RPMI8226 (cell line): ENCODE results near the gene CCDC32.

Experiments
- DNase-seq: peaks from one replicate; pipeline ENCODE4 v3.0.0-alpha.2; 2015

The CCDC32 gene

DNA sequence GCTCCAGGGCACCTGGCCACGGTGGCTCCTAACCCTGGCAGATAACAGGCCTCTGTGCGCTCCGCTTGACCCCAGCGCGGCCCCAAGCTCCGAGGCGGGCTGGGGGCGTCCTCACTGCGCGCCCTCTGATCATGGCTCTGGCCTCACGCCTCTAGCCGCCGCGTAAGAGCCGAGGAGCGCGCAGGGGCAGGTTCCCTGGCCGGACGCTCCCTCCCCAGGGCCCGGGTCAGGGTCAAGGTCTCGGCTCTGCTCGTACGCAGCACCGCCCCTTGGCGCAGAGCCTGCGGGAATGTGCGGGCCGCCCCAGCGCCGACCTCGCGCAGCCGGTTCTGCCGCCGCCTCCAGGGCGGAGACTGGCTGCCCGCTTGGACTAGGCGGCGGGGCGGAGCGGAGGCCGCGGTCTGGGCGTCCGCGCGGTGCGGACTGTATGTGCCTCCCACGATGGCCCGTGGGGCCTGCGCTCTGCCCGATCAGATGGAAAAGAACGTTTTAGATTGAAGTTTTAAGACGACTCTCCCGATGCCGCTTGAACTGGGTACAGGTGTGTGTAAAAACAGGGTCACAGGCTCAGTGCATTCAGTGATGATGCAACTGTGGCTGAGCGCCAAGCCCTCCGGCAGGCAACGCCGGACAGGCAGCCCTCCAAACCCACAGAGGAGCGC lies 53.2 kb downstream of the CCDC32 start:
- DNase-seq, result peak; percentile 64

DNA sequence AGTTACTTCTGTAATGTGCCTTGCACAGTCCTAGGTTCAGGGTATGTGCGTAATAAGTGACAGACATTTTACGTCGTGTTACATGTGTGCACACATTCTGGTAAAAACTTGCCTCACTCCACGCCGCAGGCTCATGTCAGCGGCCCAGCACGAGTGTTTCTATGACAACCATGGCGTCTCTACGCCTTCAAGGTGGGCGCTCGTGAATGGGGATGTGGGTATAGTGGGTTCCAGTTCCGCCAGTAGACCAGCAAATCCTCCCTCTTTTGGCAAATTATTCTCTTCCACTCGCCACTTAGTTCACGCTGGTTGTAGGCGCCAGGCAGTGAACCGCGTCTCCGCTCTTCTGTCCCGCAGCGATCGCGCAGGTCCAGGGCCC lies 53.8 kb downstream of the CCDC32 start:
- no peak for DNase-seq

DNA sequence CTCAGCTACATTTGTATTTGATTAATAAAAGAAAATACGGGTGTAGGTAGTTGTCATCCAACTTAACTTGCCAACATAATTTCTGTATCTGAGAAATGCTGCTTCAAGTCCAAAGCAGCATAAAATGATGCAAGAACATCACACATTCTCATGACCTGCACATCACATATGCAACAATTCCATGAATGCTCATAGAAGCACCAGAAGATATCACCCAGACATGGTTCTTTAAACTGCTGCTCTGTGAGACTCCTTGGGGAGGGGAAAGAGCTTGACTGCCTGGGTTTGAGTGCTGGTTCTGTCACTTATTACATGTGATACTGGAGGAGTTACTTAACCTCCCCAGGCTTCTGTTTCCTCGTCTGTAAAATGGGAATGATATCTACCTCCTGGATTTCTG lies 54.6 kb downstream of the CCDC32 start:
- DNase-seq, result no peak

DNA sequence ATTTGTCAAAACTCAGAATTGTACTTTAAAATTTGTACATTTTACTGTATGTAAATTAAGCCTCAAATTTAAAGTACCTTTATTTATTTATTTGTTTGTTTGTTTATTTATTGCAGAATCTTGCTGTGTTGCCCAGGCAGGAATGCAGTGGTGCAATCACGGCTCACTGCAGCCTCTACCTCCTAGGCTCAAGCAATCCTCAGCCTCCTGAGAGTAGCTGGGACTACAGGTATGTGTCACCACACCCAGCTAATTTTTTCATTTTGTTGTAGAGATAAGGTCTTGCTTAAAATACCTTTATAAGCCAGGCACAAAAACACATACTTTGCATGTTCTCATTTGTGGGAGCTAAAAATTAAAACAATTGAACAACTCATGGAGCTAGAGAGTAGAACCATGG lies 56.6 kb downstream of the CCDC32 start:
- DNase-seq, result no peak

DNA sequence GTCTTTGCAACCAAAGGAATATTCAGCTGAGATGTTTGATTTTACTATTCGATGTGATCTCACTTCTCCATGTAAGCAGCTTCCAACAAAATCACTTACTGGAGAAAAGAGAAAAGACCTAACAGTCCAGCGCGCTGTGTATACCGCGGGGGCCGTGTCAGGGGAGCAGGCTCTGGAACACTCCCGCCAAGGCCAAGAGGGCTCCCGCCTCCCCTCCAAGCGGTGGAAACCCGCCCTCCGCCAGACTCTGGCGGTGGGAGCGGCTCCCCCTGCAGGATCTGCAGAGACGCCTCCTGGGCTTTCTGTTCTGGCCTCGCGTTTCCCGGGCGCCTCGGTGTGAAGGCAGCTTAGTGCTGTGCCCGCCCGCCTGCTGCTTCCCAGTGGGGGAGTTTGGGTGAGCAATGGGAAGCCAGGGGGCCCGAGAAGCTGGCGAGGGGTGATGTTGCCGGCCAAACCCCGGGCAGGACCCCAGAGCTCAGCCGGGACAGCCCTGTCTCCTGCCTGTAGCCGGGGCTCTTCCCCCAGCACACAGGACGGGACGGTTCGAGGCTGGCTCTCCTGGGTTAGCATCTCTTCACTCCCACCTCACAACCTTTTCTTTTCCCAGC lies 57.8 kb downstream of the CCDC32 start:
- DNase-seq, result peak; percentile 68
